Chondrocyte (in vitro differentiated cells): ENCODE results near the gene PRELID3B. TPM values are rescaled to one million over a fixed set of nuclear protein-coding genes. Genes with fewer than 3 reads are reported as not detected.

ENCODE experiments used
- DNase-seq: peaks from one replicate; pipeline ENCODE4 v3.0.0; 2021; ENCODE audit warnings: mixed read lengths, low spot score
- H3K27ac Mint-ChIP-seq: one replicate; pipeline ENCODE4 v1.8.0; 2021; ENCODE audit warnings: mild to moderate bottlenecking, moderate library complexity, mixed read lengths; ENCODE audit not compliant: unreplicated experiment
- H3K27me3 Mint-ChIP-seq: 2 replicates; pipeline ENCODE4 v1.8.0; 2021; ENCODE audit warnings: low read depth, mixed read lengths
- H3K36me3 Mint-ChIP-seq: 2 replicates; pipeline ENCODE4 v1.8.0; 2021; ENCODE audit warnings: low read depth, mixed read lengths
- H3K4me1 Mint-ChIP-seq: 2 replicates; pipeline ENCODE4 v1.8.0; 2021; ENCODE audit warnings: low read depth, mild to moderate bottlenecking, mixed read lengths
- H3K4me3 Mint-ChIP-seq: one replicate; pipeline ENCODE4 v1.8.0; 2021; ENCODE audit warnings: mild to moderate bottlenecking, moderate library complexity, mixed read lengths; ENCODE audit not compliant: unreplicated experiment
- H3K9me3 Mint-ChIP-seq: 2 replicates; pipeline ENCODE4 v1.8.0; 2021; ENCODE audit warnings: low read depth, mixed read lengths
- CTCF ChIP-seq: fragments of 200-600 bp; sonication (generic); IDR thresholded peaks from 2 replicates; pipeline ENCODE4 v1.5.0; 2021; ENCODE audit warnings: antibody characterized with exemption, mild to moderate bottlenecking, moderate library complexity
- total RNA-seq: library from RNA; stranded (reverse); gene quantifications from 3 replicates; pipeline ENCODE4 v1.2.1, GENCODE V29; 2021

Gene PRELID3B
- total RNA-seq, 1 donor from 2014 or later = 41.1 TPM

- Mint-ChIP-seq H3K36me3 (peaks cover 25% of the 10 kb centered on the region), H3K27me3 (no peaks in the 10 kb centered on the region)
Observed at GRCh38 chr20:58988565-58988882, 54.1 kb downstream of the PRELID3B start.

GRCh38 chr20:58987790-58988564 is 54.6 kb downstream of the PRELID3B start:
- Mint-ChIP-seq H3K9me3 (no peaks in the 10 kb centered on the region), H3K4me1 (peaks cover 13% of the 10 kb centered on the region), H3K27ac (no peak overlapping the region), H3K4me3 (no peak overlapping the region), H3K27me3 (no peaks in the 10 kb centered on the region), H3K36me3 (peaks cover 25% of the 10 kb centered on the region)
- DNase-seq = no peak
- TF ChIP-seq CTCF = no peak

More at GRCh38 chr20:58988565-58988882, 54.1 kb downstream of the PRELID3B start:
- peaks cover 14% of the 10 kb centered on the region for H3K4me1 Mint-ChIP-seq
- no peak overlapping the region for H3K27ac Mint-ChIP-seq
- H3K9me3 Mint-ChIP-seq = no peaks in the 10 kb centered on the region
- no peak for TF ChIP-seq CTCF
- DNase-seq = no peak
- no peak overlapping the region for H3K4me3 Mint-ChIP-seq

GRCh38 chr20:58986968-58987517 is 55.5 kb downstream of the PRELID3B start:
- H3K9me3 Mint-ChIP-seq = no peaks in the 10 kb centered on the region
- H3K27ac Mint-ChIP-seq = no peak overlapping the region
- no peak overlapping the region for H3K4me3 Mint-ChIP-seq
- TF ChIP-seq CTCF = no peak
- peaks cover 25% of the 10 kb centered on the region for H3K36me3 Mint-ChIP-seq
- no peaks in the 10 kb centered on the region for H3K27me3 Mint-ChIP-seq
- DNase-seq = no peak
- peaks cover 18% of the 10 kb centered on the region for H3K4me1 Mint-ChIP-seq

- Mint-ChIP-seq H3K27me3 (no peaks in the 10 kb centered on the region), H3K36me3 (peaks cover 21% of the 10 kb centered on the region), H3K9me3 (no peaks in the 10 kb centered on the region), H3K4me3 (no peak overlapping the region), H3K27ac (no peak overlapping the region), H3K4me1 (peaks cover 21% of the 10 kb centered on the region)
- TF ChIP-seq CTCF = no peak
- DNase-seq = no peak
Observed at GRCh38 chr20:58986286-58986967, 56.2 kb downstream of the PRELID3B start.

GRCh38 chr20:58985656-58986055 is 56.9 kb downstream of the PRELID3B start:
- H3K4me1 Mint-ChIP-seq = peaks cover 21% of the 10 kb centered on the region
- no peaks in the 10 kb centered on the region for H3K27me3 Mint-ChIP-seq
- no peak for TF ChIP-seq CTCF
- no peak overlapping the region for H3K4me3 Mint-ChIP-seq
- H3K27ac Mint-ChIP-seq = no peak overlapping the region
- no peak for DNase-seq
- H3K9me3 Mint-ChIP-seq = no peaks in the 10 kb centered on the region
- H3K36me3 Mint-ChIP-seq = peaks cover 17% of the 10 kb centered on the region
